Right cardiac atrium (tissue), 5 donors: Measurements from ENCODE around the gene PYCR2. TPM values are rescaled to one million over a fixed set of nuclear protein-coding genes. Genes with fewer than 3 reads are reported as not detected.

Experiments used
- ATAC-seq, 2 donors: fragments of 200-7000 bp; cut with Tn5 transposase; one replicate each; pipeline versions ENCODE4 v1.8.0 to v1.9.1; 2020; ENCODE audit warnings: moderate library complexity in 2 of 2, mild to moderate bottlenecking in 1 of 2
- DNase-seq, 3 donors: peaks; one replicate each; pipeline ENCODE4 v3.0.0-alpha.2; 2020
- H3K27ac ChIP-seq: one replicate; pipeline ENCODE4 v1.5.1; 2013; ENCODE audit warnings: mild to moderate bottlenecking, low read length, control low read depth, moderate library complexity
- H3K27me3 ChIP-seq: one replicate; pipeline ENCODE4 v1.6.1; 2013; ENCODE audit not compliant: control insufficient read depth, insufficient read depth
- H3K4me1 ChIP-seq: one replicate; pipeline ENCODE4 v1.6.1; 2013; ENCODE audit warnings: low read length; ENCODE audit not compliant: control insufficient read depth, insufficient read depth
- H3K4me3 ChIP-seq: one replicate; pipeline ENCODE4 v1.5.1; 2013; ENCODE audit warnings: low read length, control low read depth
- H3K9me3 ChIP-seq: one replicate; pipeline ENCODE4 v1.6.1; 2013; ENCODE audit warnings: low read length; ENCODE audit not compliant: control insufficient read depth
- WGBS: extraction: QIAGEN DNeasy Blood & Tissue Kit; methylation state at CpG from one replicate; pipeline ENCODE4 v1.1.7; 2013; 5-methylcytosine and 5-hydroxymethylcytosine counted together
- intact Hi-C, 4 donors: fragments of 100-400 bp; cut with DNase I; formaldehyde crosslinking; loops; one replicate each; pipeline versions ENCODE4 v1.11.0 to v1.14.0; 2022 to 2023
- polyA plus RNA-seq: library from polyadenylated mRNA; stranded (reverse); fragments of 200-250 nt; gene quantifications from one replicate; pipeline ENCODE4 v1.2.3, GENCODE V29; 2013
- total RNA-seq, 4 donors: library from RNA; stranded (reverse); fragmentation: NEBNext Ultra II Directional; extraction: Animal tissue kit (Norgen Biotek cat#: 25700); gene quantifications; one replicate each; pipeline ENCODE4 v1.2.1, GENCODE V29; 2021
- donor health status: healthy with polysubstance abuse.
- donor health status: DM: no; HTN: yes; CAD: no.
- donor health status: DM: no; HTN: no; CAD: no.
- donor health status: DM: no; HTN: yes; CAD: no; lungs with severe emphysema.
- donor health status: DM: yes; HTN: yes; CAD: no.

The PYCR2 gene
- total and polyA plus RNA-seq, 5 donors = 57.4 to 76.9 (median 64.2) TPM

- Histone ChIP-seq H3K4me3 (peak overlapping the region; percentile 53), H3K27ac (peak overlapping the region; percentile 67), H3K9me3 (no peaks in the 10 kb centered on the region), H3K27me3 (no peaks in the 10 kb centered on the region), H3K4me1 (peaks cover 28% of the 10 kb centered on the region)
- 10% methylated on average over 25 of the region's 25 CpGs for WGBS
- DNase-seq = peak; percentile 68 to 87 (median 86)
- intact Hi-C loops = no loop called here
- peak; percentile 47 to 58 for ATAC-seq
Observed at GRCh38 chr1:225881081-225881958, 42.7 kb downstream of the PYCR2 start.

DNA sequence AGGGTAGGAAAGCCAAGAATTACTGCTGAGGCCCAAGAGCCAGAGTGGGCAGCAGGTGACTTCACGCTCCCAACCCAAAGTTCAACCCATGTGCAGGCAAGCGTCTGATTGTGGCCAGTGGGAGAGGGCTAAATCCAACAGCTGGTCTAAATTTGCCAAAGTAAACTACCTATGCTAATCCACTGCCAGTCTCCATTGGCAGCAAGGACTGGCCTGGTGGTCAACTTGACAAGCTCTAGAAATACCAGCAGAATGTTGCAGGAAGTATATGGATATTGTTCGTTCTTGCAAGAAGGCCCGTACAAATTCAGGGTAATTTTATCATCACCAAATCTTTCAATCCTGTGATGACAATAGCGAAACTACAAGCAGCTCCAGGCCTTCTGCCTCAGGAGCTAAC, 43.4 kb downstream of the PYCR2 start:
- Histone ChIP-seq H3K4me3 (no peak overlapping the region), H3K27me3 (no peaks in the 10 kb centered on the region), H3K4me1 (peaks cover 28% of the 10 kb centered on the region), H3K9me3 (no peaks in the 10 kb centered on the region), H3K27ac (peak overlapping the region; percentile 67)
- 67% methylated on average over 5 of the region's 5 CpGs for WGBS
- no peak for ATAC-seq
- no peak for DNase-seq
- intact Hi-C loops = no loop called here

DNA sequence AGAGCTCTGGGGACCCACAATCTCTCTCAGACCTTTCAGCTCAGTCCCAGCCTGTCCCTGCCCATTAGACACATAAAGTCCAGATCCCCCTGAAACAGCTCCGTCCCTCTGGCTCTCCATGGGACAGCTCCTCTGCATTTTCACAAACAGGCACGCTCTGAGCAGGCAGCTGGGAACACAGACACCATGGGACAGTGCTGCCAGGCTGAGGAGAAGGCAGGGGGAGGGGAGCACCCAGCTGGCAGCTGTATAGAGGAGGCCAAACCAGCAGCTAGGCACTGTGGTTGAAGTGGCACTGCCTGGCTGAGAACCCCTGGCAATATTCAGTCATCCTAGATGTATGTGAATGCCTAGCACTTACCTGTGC, 43.8 kb downstream of the PYCR2 start:
- peak in 1 of 3 donors; percentile 66 for DNase-seq
- no peak for ATAC-seq
- 44% methylated on average over 2 of the region's 2 CpGs for WGBS
- Histone ChIP-seq H3K4me3 (no peak overlapping the region), H3K27me3 (no peaks in the 10 kb centered on the region), H3K4me1 (peaks cover 28% of the 10 kb centered on the region), H3K9me3 (no peaks in the 10 kb centered on the region), H3K27ac (peak overlapping the region; percentile 28)
- intact Hi-C loops = no loop called here

DNA sequence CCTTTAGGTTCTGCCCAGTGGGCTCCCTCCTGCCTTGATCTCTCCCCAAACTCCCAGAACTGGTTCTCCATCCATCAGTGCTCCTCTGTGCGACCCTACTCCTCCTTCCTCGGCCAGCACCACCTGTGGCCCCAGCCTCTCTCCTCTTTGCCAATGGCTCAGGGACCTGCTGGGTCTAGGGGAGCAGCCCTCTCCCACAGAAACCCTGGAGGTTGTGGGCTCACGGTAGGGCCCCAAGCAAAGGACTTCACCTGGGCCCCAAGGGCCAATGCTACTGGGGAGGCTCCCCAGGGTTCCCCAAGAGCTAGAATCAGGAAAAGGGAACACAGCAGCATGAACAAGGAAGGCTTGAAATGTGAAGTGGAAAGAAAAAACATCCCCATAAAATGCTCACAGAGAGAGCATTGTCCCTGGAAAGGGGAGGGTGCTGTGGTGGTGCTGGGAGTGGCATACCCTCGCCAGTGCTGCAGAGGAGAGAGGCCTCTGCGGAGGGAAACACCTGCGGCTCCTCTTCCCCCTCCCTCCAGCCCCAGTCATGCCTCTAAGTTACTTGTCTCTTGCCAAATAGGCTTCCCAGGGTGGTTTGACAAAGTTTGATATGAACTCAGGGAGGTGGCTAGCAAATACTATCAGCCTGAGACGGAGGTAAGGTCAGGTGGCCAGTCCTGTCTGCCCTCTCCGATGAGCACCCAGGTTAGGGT, 44.4 kb downstream of the PYCR2 start:
- intact Hi-C loops = no loop called here
- ATAC-seq = no peak
- 75% methylated on average over 8 of the region's 8 CpGs for WGBS
- Histone ChIP-seq H3K4me3 (no peak overlapping the region), H3K27me3 (no peaks in the 10 kb centered on the region), H3K9me3 (no peaks in the 10 kb centered on the region), H3K4me1 (peaks cover 28% of the 10 kb centered on the region), H3K27ac (peak overlapping the region; percentile 54)
- no peak for DNase-seq

GRCh38 chr1:225878282-225878681, 45.8 kb downstream of the PYCR2 start:
- intact Hi-C loops = no loop called here
- DNase-seq (no peak), ATAC-seq (no peak)
- WGBS = 78% methylated on average over 4 of the region's 4 CpGs
- H3K4me1 ChIP-seq = peaks cover 28% of the 10 kb centered on the region
- H3K9me3 ChIP-seq = no peaks in the 10 kb centered on the region
- H3K4me3 ChIP-seq = no peak overlapping the region
- H3K27ac ChIP-seq = peak overlapping the region; percentile 27
- no peaks in the 10 kb centered on the region for H3K27me3 ChIP-seq

DNA sequence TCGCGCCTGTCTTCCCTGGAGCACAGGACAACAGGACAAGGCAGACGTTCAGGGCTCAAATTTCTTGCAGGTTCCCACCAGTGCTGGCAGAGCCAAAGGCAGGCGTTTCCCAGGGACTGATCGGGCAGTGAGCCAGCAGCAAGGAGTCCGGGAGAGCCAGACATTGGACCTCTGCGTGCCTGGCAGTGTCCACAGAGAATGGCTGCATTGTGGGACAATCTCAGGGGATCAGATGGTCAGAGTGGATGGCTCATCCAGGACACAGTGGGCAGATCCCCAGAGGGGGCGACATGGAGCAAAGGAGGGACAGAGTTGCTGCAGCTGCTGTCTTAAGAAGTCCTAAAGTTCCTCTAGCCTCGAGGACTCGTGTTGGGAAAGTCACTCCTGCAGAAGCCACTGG, 46.5 kb downstream of the PYCR2 start:
- no peak overlapping the region for H3K4me3 ChIP-seq
- ATAC-seq = peak; percentile 23 to 52
- WGBS = 24% methylated on average over 10 of the region's 10 CpGs
- no peaks in the 10 kb centered on the region for H3K27me3 ChIP-seq
- H3K4me1 ChIP-seq = peaks cover 28% of the 10 kb centered on the region
- H3K27ac ChIP-seq = peak overlapping the region; percentile 33
- peak; percentile 77 to 86 (median 84) for DNase-seq
- H3K9me3 ChIP-seq = no peaks in the 10 kb centered on the region
- intact Hi-C loops = no loop called here

DNA sequence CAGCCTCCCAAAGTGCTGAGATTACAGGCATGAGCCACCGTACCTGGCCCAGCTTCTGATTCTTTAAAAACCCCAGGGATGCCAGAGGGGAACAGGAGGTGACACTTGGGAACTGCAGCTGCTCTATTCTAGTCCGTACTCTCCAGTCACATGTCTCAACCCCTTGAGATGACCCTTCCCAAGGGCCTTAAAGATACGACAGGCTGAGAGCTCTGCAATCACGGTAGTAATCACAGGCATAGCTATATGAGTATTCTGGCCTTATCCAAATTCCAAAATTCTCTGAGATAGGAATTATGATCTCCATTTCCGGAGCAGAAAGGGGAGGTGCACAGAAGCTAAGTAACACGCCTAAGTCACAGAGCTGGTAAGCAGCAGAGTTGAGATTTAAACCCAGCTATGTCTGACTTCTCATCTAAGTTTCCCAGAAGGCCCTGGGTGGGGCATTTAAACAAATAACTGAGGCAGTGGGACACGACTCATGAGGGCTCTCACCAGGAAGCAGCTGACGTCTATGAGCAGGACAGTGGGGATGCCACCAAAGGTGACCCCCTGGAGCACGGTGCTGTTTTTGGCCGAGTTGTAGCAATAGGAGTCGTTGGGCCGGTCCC, 47.0 kb downstream of the PYCR2 start:
- H3K27ac ChIP-seq = peak overlapping the region; percentile 33
- intact Hi-C loops = no loop called here
- H3K27me3 ChIP-seq = no peaks in the 10 kb centered on the region
- 63% methylated on average over 12 of the region's 12 CpGs for WGBS
- DNase-seq = no peak
- H3K9me3 ChIP-seq = no peaks in the 10 kb centered on the region
- H3K4me1 ChIP-seq = peaks cover 28% of the 10 kb centered on the region
- no peak overlapping the region for H3K4me3 ChIP-seq
- ATAC-seq = no peak

- Histone ChIP-seq H3K27ac (no peak overlapping the region), H3K4me1 (peaks cover 21% of the 10 kb centered on the region), H3K9me3 (no peaks in the 10 kb centered on the region), H3K4me3 (no peak overlapping the region), H3K27me3 (no peaks in the 10 kb centered on the region)
- ATAC-seq = no peak
- no peak for DNase-seq
- intact Hi-C loops = no loop called here
- WGBS = 93% methylated on average over 12 of the region's 12 CpGs
Observed at GRCh38 chr1:225875044-225875815, 48.8 kb downstream of the PYCR2 start.

DNA sequence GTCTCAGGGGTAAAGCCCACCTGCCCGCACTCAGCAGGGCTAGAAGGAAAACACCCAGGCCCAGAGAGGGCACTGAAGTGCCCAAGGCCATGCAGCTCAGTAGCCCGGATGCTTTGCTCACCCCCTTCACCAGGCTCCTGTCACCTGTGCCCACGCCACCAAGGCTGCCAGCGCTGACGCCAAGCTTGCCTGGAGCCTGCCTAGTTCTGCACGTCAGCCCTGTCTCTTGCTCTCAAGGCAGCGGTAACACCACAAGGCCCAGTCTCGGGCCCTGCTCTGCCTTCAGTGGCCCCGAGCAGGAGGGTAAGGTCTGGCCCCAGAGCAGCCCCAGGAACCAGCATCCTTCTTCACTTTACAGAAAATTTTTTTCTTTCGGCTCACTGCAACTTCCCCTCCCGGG, 49.6 kb downstream of the PYCR2 start:
- H3K4me1 ChIP-seq = peaks cover 16% of the 10 kb centered on the region
- no peak overlapping the region for H3K4me3 ChIP-seq
- ATAC-seq = no peak
- WGBS = 96% methylated on average over 11 of the region's 11 CpGs
- DNase-seq = no peak
- H3K27me3 ChIP-seq = no peaks in the 10 kb centered on the region
- no peaks in the 10 kb centered on the region for H3K9me3 ChIP-seq
- no peak overlapping the region for H3K27ac ChIP-seq
- intact Hi-C loops = no loop called here

- Histone ChIP-seq H3K4me3 (no peak overlapping the region), H3K9me3 (no peaks in the 10 kb centered on the region), H3K4me1 (peaks cover 7% of the 10 kb centered on the region), H3K27me3 (no peaks in the 10 kb centered on the region), H3K27ac (no peak overlapping the region)
- intact Hi-C loops = no loop called here
- no peak for ATAC-seq
- no peak for DNase-seq
- 89% methylated on average over 10 of the region's 10 CpGs for WGBS
Observed at GRCh38 chr1:225873281-225873850, 50.7 kb downstream of the PYCR2 start.
